Thymus (tissue), 11 donors: ENCODE results near the gene ARMH4. TPM values are rescaled to one million over a fixed set of nuclear protein-coding genes. Genes with fewer than 3 reads are reported as not detected.
A peak's percentile ranks its signal among the peaks of the same experiment; 100 is the strongest.

Experiments used
- DNase-seq, 9 donors: peaks; one replicate each; pipeline ENCODE4 v3.0.0-alpha.2; 2013; ENCODE audit warnings: low spot score in 9 of 9, low read depth in 6 of 9, missing footprints in 1 of 9
- H3K27ac ChIP-seq, 2 donors: one replicate each; pipeline ENCODE4 v1.5.1; 2013; ENCODE audit warnings: control low read depth in 1 of 2, low read depth in 1 of 2, low read length in 1 of 2, mild to moderate bottlenecking in 1 of 2, moderate library complexity in 1 of 2
- H3K27me3 ChIP-seq, 2 donors: one replicate each; pipeline ENCODE4 v1.5.1; 2013; ENCODE audit warnings: low read length in 1 of 2; ENCODE audit not compliant: control insufficient read depth in 2 of 2, insufficient read depth in 1 of 2
- H3K36me3 ChIP-seq, 2 donors: one replicate each; pipeline ENCODE4 v1.5.1; 2013; ENCODE audit warnings: low read length in 1 of 2, mild to moderate bottlenecking in 1 of 2, moderate library complexity in 1 of 2; ENCODE audit not compliant: control insufficient read depth in 2 of 2, insufficient read depth in 2 of 2
- H3K4me1 ChIP-seq, 2 donors: one replicate each; pipeline ENCODE4 v1.5.1; 2013; ENCODE audit warnings: low read length in 2 of 2; ENCODE audit not compliant: control insufficient read depth in 2 of 2, insufficient read depth in 2 of 2
- H3K4me3 ChIP-seq, 2 donors: one replicate each; pipeline ENCODE4 v1.5.1; 2013; ENCODE audit warnings: low read length in 2 of 2, control low read depth in 1 of 2, mild to moderate bottlenecking in 1 of 2
- H3K9me3 ChIP-seq, 2 donors: one replicate each; pipeline ENCODE4 v1.5.1; 2013; ENCODE audit warnings: low read length in 1 of 2, mild to moderate bottlenecking in 1 of 2; ENCODE audit not compliant: control insufficient read depth in 2 of 2, insufficient read depth in 1 of 2
- WGBS: extraction: QIAGEN DNeasy Blood & Tissue Kit; methylation state at CpG from one replicate; pipeline ENCODE4 v1.1.7; 2013; 5-methylcytosine and 5-hydroxymethylcytosine counted together
- polyA plus RNA-seq: library from polyadenylated mRNA; stranded (reverse); fragments of 200-250 nt; gene quantifications from one replicate; pipeline ENCODE4 v1.2.3, GENCODE V29; 2013
- total RNA-seq: library from RNA; stranded (reverse); fragments of 120-200 nt; gene quantifications from one replicate; pipeline ENCODE4 v1.2.4, GENCODE V29; 2013
- donor health status: healthy.

The ARMH4 gene
- total and polyA plus RNA-seq, 2 donors, result 0.82 to 1.6 TPM

DNA sequence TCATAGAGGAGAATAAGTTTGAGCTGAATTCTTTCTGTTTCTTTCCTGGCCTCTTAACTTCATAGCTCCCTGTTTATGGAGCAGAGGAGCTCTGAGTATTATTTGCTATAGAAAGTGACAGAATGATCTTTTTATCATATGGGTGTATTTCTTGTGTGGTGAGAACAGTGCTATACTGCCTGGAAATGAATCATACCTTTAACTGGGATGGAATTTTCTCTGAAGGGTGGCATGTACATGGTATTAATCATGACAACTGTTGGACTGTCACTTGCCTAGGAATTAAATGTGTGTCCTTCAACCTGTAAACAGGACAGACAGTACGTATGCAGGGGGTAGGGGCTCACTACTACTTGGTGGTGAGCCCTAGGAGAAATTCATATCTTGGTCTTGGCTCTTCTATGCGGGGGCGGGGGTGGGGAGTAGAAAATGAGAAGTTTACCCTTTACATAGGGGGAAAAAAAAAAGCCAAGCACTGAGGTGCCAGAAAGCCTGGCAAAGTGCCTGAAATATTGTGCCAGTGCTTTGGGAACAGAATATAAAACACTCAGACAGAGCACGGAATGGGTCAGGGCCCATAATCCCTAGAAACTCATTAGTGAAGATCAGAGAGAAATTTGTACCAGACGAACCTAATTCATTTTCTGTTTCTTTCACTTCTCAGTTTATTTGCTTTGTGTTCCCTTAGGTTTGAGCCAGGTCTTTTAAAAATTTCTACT is 33.8 kb downstream of the ARMH4 start:
- Histone ChIP-seq H3K27me3 (no peaks in the 10 kb centered on the region), H3K27ac (no peak overlapping the region), H3K4me1 (no peaks in the 10 kb centered on the region), H3K36me3 (no peaks in the 10 kb centered on the region), H3K9me3 (no peaks in the 10 kb centered on the region), H3K4me3 (no peak overlapping the region)
- DNase-seq, result no peak
- WGBS, result 89% methylated on average over 5 of the region's 5 CpGs

- Histone ChIP-seq H3K36me3 (no peaks in the 10 kb centered on the region), H3K4me1 (no peaks in the 10 kb centered on the region), H3K27me3 (no peaks in the 10 kb centered on the region), H3K4me3 (no peak overlapping the region), H3K27ac (no peak overlapping the region), H3K9me3 (no peaks in the 10 kb centered on the region)
- no peak for DNase-seq
- 29% methylated on average over 3 of the region's 3 CpGs for WGBS
Observed at GRCh38 chr14:58109744-58110143, 42.3 kb downstream of the ARMH4 start.

GRCh38 chr14:58108717-58109116 is 43.3 kb downstream of the ARMH4 start:
- Histone ChIP-seq H3K9me3 (no peaks in the 10 kb centered on the region), H3K4me3 (no peak overlapping the region), H3K27ac (no peak overlapping the region), H3K27me3 (no peaks in the 10 kb centered on the region), H3K36me3 (no peaks in the 10 kb centered on the region), H3K4me1 (no peaks in the 10 kb centered on the region)
- no peak for DNase-seq
- WGBS, result 96% methylated on average over 1 of the region's 1 CpG

- H3K9me3 ChIP-seq, result no peaks in the 10 kb centered on the region
- H3K36me3 ChIP-seq, result no peaks in the 10 kb centered on the region
- 27% methylated on average over 4 of the region's 4 CpGs for WGBS
- no peaks in the 10 kb centered on the region for H3K4me1 ChIP-seq
- H3K27me3 ChIP-seq, result no peaks in the 10 kb centered on the region
- H3K27ac ChIP-seq, result no peak overlapping the region
- no peak overlapping the region for H3K4me3 ChIP-seq
- DNase-seq, result peak; percentile 4 to 61 (median 21)
Observed at GRCh38 chr14:58107947-58108552, 44.0 kb downstream of the ARMH4 start.

DNA sequence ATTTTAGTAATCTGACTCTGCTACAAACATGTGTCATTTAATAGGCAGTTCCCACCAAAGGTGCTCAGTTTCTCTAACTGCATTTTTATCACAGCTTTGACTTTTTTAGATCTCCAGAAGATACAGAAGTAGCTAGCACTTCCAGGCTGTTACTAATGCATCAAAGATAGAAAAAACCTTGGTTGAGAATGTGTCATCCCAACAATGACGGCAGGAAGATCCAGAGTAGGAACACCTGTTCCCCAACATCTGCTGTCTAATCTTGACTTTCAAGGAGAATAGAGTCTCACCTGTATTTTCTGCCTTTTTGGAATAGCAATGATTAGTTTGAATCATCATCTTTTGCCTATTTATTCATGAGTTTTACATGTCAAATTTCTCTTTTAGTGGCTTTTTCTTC is 45.0 kb downstream of the ARMH4 start:
- 77% methylated on average over 1 of the region's 1 CpG for WGBS
- no peaks in the 10 kb centered on the region for H3K27me3 ChIP-seq
- no peak for DNase-seq
- H3K4me1 ChIP-seq, result no peaks in the 10 kb centered on the region
- no peak overlapping the region for H3K27ac ChIP-seq
- H3K36me3 ChIP-seq, result no peaks in the 10 kb centered on the region
- H3K4me3 ChIP-seq, result no peak overlapping the region
- no peaks in the 10 kb centered on the region for H3K9me3 ChIP-seq

DNA sequence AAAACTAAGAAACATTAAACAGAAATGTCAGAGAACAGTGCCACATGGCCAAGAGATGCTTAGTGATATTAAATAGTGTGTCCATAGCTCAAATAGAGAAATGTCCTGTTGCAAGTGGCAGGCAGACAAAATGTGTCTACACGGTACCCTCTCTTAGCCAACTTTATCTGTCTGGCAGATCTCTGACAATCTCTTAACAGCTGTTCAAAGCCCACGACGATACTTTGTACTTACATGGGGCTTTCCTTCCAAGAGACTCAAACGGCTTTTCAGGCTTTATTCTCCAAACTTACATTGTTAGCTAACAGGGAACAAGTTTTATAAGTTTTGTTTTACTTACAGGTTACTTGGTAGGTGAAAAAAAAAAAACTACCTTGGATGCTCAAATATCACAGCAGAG is 45.6 kb downstream of the ARMH4 start:
- H3K9me3 ChIP-seq, result no peaks in the 10 kb centered on the region
- no peaks in the 10 kb centered on the region for H3K36me3 ChIP-seq
- H3K4me3 ChIP-seq, result no peak overlapping the region
- no peaks in the 10 kb centered on the region for H3K27me3 ChIP-seq
- peak in 2 of 9 donors; percentile 9 to 28 for DNase-seq
- H3K27ac ChIP-seq, result no peak overlapping the region
- H3K4me1 ChIP-seq, result no peaks in the 10 kb centered on the region
- WGBS, result 23% methylated on average over 4 of the region's 4 CpGs

GRCh38 chr14:58104808-58105207 is 47.2 kb downstream of the ARMH4 start:
- Histone ChIP-seq H3K36me3 (no peaks in the 10 kb centered on the region), H3K27me3 (no peaks in the 10 kb centered on the region), H3K27ac (no peak overlapping the region), H3K9me3 (no peaks in the 10 kb centered on the region), H3K4me3 (no peak overlapping the region), H3K4me1 (no peaks in the 10 kb centered on the region)
- no peak for DNase-seq
- 89% methylated on average over 2 of the region's 2 CpGs for WGBS

GRCh38 chr14:58100735-58101368 is 51.2 kb downstream of the ARMH4 start:
- no peaks in the 10 kb centered on the region for H3K36me3 ChIP-seq
- no peak overlapping the region for H3K4me3 ChIP-seq
- H3K27me3 ChIP-seq, result no peaks in the 10 kb centered on the region
- no peak overlapping the region for H3K27ac ChIP-seq
- WGBS, result 95% methylated on average over 4 of the region's 4 CpGs
- no peak for DNase-seq
- no peaks in the 10 kb centered on the region for H3K9me3 ChIP-seq
- H3K4me1 ChIP-seq, result no peaks in the 10 kb centered on the region

DNA sequence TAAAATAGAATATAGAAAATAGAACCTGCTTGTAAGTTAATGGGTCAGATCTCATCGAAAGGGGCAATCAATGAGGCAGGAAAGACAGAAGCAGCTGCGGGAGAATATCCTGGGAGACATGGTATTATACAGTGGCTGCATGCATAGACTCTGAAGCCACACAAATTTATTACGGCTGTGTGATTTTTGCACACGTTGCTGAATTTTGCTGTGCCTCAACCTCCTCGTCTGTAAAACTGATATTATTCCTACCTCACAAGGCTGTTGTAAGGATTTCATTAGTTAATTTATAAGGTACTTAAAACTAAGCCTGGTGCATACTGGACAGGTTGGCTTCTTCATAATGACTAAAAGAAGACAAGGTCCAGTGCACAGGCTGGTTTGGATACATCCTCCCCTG is 52.3 kb downstream of the ARMH4 start:
- no peak for DNase-seq
- no peaks in the 10 kb centered on the region for H3K9me3 ChIP-seq
- H3K27ac ChIP-seq, result no peak overlapping the region
- H3K36me3 ChIP-seq, result no peaks in the 10 kb centered on the region
- H3K4me3 ChIP-seq, result no peak overlapping the region
- H3K27me3 ChIP-seq, result no peaks in the 10 kb centered on the region
- 98% methylated on average over 5 of the region's 5 CpGs for WGBS
- H3K4me1 ChIP-seq, result no peaks in the 10 kb centered on the region
